Ishikawa (cell line): ENCODE data around the gene PPP4C.

Experiments used
- CEBPB ChIP-seq: IDR thresholded peaks from 2 replicates; pipeline ENCODE4 v1.6.1; 2012
- EGR1 ChIP-seq: IDR thresholded peaks from 2 replicates; pipeline ENCODE4 v1.6.1; 2012
- EP300 ChIP-seq: IDR thresholded peaks from 2 replicates; pipeline ENCODE4 v1.6.1; 2012; ENCODE audit warnings: borderline replicate concordance
- FOXM1 ChIP-seq: IDR thresholded peaks from 2 replicates; pipeline ENCODE4 v1.6.1; 2012; ENCODE audit warnings: low read depth, borderline replicate concordance
- MAX ChIP-seq: IDR thresholded peaks from 2 replicates; pipeline ENCODE4 v1.6.1; 2012
- RAD21 ChIP-seq: IDR thresholded peaks from 2 replicates; pipeline ENCODE4 v1.6.1; 2012; ENCODE audit warnings: low read depth
- REST ChIP-seq: IDR thresholded peaks from 2 replicates; pipeline ENCODE4 v1.6.1; 2012; ENCODE audit warnings: low read depth, mild to moderate bottlenecking
- TCF12 ChIP-seq: IDR thresholded peaks from 2 replicates; pipeline ENCODE4 v1.6.1; 2012; ENCODE audit warnings: low read depth
- USF1 ChIP-seq: IDR thresholded peaks from 2 replicates; pipeline ENCODE4 v1.6.1; 2012
- ZBTB7A ChIP-seq: IDR thresholded peaks from 2 replicates; pipeline ENCODE4 v1.6.1; 2012; ENCODE audit warnings: low read depth

DNA sequence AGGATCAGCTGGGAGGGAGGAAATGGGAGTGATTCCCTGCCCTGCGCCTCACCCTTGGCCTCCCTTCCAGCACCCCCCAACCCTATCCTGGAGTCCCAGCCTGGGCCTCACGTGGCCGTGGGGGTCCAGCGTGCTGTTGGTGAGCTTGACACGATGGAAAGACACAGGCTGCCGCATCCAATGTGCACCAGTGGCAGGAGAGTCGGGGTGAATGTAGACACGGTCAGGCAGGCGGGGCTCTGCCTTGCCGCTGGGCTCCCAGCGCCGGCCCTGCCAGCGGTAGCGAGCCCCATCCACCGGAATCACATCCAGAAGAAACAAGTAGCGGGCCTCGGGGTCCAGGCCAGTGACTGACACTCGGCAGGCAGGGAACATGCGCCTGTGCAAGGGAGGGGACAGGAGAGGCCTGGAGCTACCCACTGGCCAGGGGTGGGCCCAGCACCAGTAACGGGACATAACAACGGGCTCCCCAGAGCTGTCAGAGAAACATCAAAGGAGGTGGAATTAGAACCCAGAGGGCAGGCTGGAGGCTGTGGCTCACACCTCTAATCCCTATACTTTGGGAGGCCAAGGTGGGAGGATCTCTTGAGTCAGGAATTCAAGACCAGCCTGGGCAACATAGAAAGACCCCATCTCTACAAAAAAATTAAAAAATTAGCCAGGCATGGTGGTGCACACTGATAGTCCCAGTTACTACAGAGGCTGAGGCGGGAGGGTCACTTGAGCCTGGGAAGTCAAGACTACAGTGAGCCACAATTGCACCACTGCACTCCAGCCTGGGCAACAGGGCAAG, 13.2 kb downstream of the PPP4C start:
- no peak for TF ChIP-seq ZBTB7A
- TF ChIP-seq MAX: no peak
- no peak for TF ChIP-seq USF1
- no peak for TF ChIP-seq EP300
- TF ChIP-seq REST: no peak
- no peak for TF ChIP-seq CEBPB
- TF ChIP-seq RAD21: no peak
- TF ChIP-seq FOXM1: no peak
- no peak for TF ChIP-seq EGR1
- TF ChIP-seq TCF12: no peak
